ENCODE results near the gene AMPD1. TPM values are rescaled to one million over a fixed set of nuclear protein-coding genes. Genes with fewer than 3 reads are reported as not detected.

AMPD1 gene
- polyA plus RNA-seq, 1 donor (not counting 4 experiments of a cell fraction or from before 2014, with no cell fraction given) = not detected

DNA sequence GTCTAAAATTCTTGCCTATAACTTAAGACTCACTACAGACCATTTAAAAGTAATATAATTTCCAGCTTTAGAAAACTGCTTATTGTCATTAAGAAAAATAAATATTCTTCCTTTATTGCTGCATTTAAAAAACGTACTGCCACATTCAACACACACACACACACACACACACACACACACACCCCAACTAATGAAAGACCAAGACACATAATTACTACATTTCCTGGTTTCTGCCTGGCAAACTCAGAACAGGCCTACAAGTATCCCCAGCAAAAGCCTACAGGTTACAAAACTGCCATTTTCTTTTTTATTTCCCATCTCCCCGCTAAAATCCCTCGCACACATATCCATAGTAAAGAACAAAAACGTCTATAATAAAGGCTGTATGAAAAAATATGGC lies 27.0 kb downstream of the AMPD1 start:
- peak overlapping the region; percentile 100 for H3K27ac ChIP-seq (ENCODE audit: control insufficient read depth, insufficient read depth, low read length)
- no peaks in the 10 kb centered on the region for H3K27me3 ChIP-seq (ENCODE audit: control insufficient read depth, extremely low read depth, insufficient read depth, low read length)
- dilution Hi-C loops (cut with MboI; ENCODE audit: extremely low pct_ligation_motif_present, low sequenced_read_pairs) = no loop called here
- H3K4me2 ChIP-seq (ENCODE audit: control insufficient read depth, extremely low read depth, insufficient read depth, low read depth, low read length) = peak overlapping the region; percentile 97
- H3K9ac ChIP-seq (ENCODE audit: control insufficient read depth, extremely low read depth, insufficient read depth, low read length) = peak overlapping the region; percentile 100
- H4K20me1 ChIP-seq (ENCODE audit: control insufficient read depth, extremely low read depth, insufficient read depth, low read length) = no peaks in the 10 kb centered on the region
- no peak for DNase-seq (ENCODE audit: low read depth, low spot score)
- H3K9me1 ChIP-seq (ENCODE audit: control insufficient read depth, extremely low read depth, insufficient read depth, low read length) = no peaks in the 10 kb centered on the region
- no peak overlapping the region for H2AFZ ChIP-seq (ENCODE audit: control insufficient read depth, low read length)
- TF ChIP-seq, protein P1, sequence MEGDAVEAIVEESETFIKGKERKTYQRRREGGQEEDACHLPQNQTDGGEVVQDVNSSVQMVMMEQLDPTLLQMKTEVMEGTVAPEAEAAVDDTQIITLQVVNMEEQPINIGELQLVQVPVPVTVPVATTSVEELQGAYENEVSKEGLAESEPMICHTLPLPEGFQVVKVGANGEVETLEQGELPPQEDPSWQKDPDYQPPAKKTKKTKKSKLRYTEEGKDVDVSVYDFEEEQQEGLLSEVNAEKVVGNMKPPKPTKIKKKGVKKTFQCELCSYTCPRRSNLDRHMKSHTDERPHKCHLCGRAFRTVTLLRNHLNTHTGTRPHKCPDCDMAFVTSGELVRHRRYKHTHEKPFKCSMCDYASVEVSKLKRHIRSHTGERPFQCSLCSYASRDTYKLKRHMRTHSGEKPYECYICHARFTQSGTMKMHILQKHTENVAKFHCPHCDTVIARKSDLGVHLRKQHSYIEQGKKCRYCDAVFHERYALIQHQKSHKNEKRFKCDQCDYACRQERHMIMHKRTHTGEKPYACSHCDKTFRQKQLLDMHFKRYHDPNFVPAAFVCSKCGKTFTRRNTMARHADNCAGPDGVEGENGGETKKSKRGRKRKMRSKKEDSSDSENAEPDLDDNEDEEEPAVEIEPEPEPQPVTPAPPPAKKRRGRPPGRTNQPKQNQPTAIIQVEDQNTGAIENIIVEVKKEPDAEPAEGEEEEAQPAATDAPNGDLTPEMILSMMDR (optimal IDR thresholded peaks at IDR 0.05 in 1 of 3, IDR thresholded peaks at IDR 0.05 in 1 of 3, conservative IDR thresholded peaks at IDR 0.05 in 1 of 3; ENCODE audit: extremely low read depth in 1 of 3, insufficient read depth in 2 of 3, low read length in 3 of 3) = no peak
- TF ChIP-seq EZH2 (IDR thresholded peaks at IDR 0.05; ENCODE audit: low read length) = no peak
- H3K79me2 ChIP-seq (ENCODE audit: control insufficient read depth, insufficient read depth, low read length) = peaks cover 52% of the 10 kb centered on the region
- no peaks in the 10 kb centered on the region for H3K36me3 ChIP-seq (ENCODE audit: control insufficient read depth in 2 of 2, extremely low read depth in 1 of 2, insufficient read depth in 2 of 2, low read length in 2 of 2)
- no peaks in the 10 kb centered on the region for H3K9me3 ChIP-seq (ENCODE audit: control insufficient read depth, low read depth, low read length)
- H3K4me3 ChIP-seq (ENCODE audit: control insufficient read depth in 2 of 3, extremely low read depth in 1 of 3, insufficient read depth in 2 of 3, low read depth in 1 of 3, low read length in 3 of 3) = peak overlapping the region; percentile 61 to 95 (median 94)
- peak; percentile 48 for FAIRE-seq
- H3K4me1 ChIP-seq (ENCODE audit: control insufficient read depth, extremely low read depth, insufficient read depth, low read length) = peaks cover 17% of the 10 kb centered on the region

DNA sequence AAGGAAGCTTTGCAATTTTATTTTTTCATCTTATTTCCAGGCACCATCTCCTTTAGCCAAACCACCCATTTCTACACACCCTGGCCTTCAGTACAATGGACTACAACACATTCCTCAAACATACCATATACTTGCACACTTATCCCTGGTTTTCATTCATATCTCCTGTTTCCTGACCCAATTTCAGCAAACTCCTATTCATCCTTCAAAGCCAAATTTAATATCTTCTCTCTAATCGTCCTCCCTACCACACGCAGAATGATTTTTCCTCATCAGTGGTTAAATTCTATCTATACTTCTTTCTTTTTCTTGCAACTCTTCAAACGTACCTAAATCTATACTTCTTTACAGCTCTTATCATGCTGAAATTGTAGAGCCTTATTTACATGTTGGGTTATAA lies 28.4 kb downstream of the AMPD1 start:
- peaks cover 17% of the 10 kb centered on the region for H3K4me1 ChIP-seq (ENCODE audit: control insufficient read depth, extremely low read depth, insufficient read depth, low read length)
- H3K36me3 ChIP-seq (ENCODE audit: control insufficient read depth in 2 of 2, extremely low read depth in 1 of 2, insufficient read depth in 2 of 2, low read length in 2 of 2) = no peaks in the 10 kb centered on the region
- H2AFZ ChIP-seq (ENCODE audit: control insufficient read depth, low read length) = no peak overlapping the region
- no peak for DNase-seq (ENCODE audit: low read depth, low spot score)
- no peak for FAIRE-seq
- no peaks in the 10 kb centered on the region for H3K9me1 ChIP-seq (ENCODE audit: control insufficient read depth, extremely low read depth, insufficient read depth, low read length)
- no peaks in the 10 kb centered on the region for H3K9me3 ChIP-seq (ENCODE audit: control insufficient read depth, low read depth, low read length)
- H3K79me2 ChIP-seq (ENCODE audit: control insufficient read depth, insufficient read depth, low read length) = peaks cover 59% of the 10 kb centered on the region
- no peak overlapping the region for H3K27ac ChIP-seq (ENCODE audit: control insufficient read depth, insufficient read depth, low read length)
- no peaks in the 10 kb centered on the region for H3K27me3 ChIP-seq (ENCODE audit: control insufficient read depth, extremely low read depth, insufficient read depth, low read length)
- no peak overlapping the region for H3K9ac ChIP-seq (ENCODE audit: control insufficient read depth, extremely low read depth, insufficient read depth, low read length)
- TF ChIP-seq, protein P1 (optimal IDR thresholded peaks at IDR 0.05 in 1 of 3, IDR thresholded peaks at IDR 0.05 in 1 of 3, conservative IDR thresholded peaks at IDR 0.05 in 1 of 3; ENCODE audit: extremely low read depth in 1 of 3, insufficient read depth in 2 of 3, low read length in 3 of 3) = no peak
- TF ChIP-seq EZH2 (IDR thresholded peaks at IDR 0.05; ENCODE audit: low read length) = no peak
- H3K4me2 ChIP-seq (ENCODE audit: control insufficient read depth, extremely low read depth, insufficient read depth, low read depth, low read length) = no peak overlapping the region
- H4K20me1 ChIP-seq (ENCODE audit: control insufficient read depth, extremely low read depth, insufficient read depth, low read length) = no peaks in the 10 kb centered on the region
- no peak overlapping the region for H3K4me3 ChIP-seq (ENCODE audit: control insufficient read depth in 2 of 3, extremely low read depth in 1 of 3, insufficient read depth in 2 of 3, low read depth in 1 of 3, low read length in 3 of 3)
- dilution Hi-C loops (cut with MboI; ENCODE audit: extremely low pct_ligation_motif_present, low sequenced_read_pairs) = no loop called here

Measured in keratinocyte (primary cell).